Testis (tissue), 2 donors: ENCODE results near the gene RUNX1.

Source experiments
- POLR2A ChIP-seq: fragments of 450-650 bp; IDR thresholded peaks from one replicate; pipeline ENCODE4 v1.6.1; 2017; ENCODE audit warnings: antibody characterized with exemption, mild to moderate bottlenecking, moderate library complexity
- TF ChIP-seq, protein P1 (sequence below), 3 experiments: fragments of 450-650 bp in 2 of 3; fragments of 200-600 bp in 1 of 3; sonication (generic) in 1 of 3; IDR thresholded peaks; one replicate each; pipeline ENCODE4 v1.5.1; 2016 to 2019; ENCODE audit warnings: antibody characterized with exemption in 3 of 3, mild to moderate bottlenecking in 2 of 3, moderate library complexity in 1 of 3

DNA sequence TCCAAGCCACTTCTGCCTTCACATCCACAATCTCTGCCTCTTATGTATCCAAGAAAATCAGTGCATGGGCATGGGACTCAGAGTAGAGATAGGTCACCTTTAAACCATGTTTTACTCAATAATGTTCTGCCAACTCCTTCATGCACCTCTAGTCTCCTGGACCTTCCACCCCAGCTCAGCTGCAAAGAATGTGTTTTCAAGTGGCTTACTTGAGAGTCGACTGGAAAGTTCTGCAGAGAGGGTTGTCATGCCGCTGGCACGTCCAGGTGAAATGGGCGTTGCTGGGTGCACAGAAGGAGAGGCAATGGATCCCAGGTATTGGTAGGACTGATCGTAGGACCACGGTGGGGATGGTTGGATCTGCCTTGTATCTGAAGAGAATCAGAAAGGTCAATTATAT is 250.0 kb downstream of the RUNX1 start:
- TF ChIP-seq, protein P1, sequence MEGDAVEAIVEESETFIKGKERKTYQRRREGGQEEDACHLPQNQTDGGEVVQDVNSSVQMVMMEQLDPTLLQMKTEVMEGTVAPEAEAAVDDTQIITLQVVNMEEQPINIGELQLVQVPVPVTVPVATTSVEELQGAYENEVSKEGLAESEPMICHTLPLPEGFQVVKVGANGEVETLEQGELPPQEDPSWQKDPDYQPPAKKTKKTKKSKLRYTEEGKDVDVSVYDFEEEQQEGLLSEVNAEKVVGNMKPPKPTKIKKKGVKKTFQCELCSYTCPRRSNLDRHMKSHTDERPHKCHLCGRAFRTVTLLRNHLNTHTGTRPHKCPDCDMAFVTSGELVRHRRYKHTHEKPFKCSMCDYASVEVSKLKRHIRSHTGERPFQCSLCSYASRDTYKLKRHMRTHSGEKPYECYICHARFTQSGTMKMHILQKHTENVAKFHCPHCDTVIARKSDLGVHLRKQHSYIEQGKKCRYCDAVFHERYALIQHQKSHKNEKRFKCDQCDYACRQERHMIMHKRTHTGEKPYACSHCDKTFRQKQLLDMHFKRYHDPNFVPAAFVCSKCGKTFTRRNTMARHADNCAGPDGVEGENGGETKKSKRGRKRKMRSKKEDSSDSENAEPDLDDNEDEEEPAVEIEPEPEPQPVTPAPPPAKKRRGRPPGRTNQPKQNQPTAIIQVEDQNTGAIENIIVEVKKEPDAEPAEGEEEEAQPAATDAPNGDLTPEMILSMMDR (IDR thresholded peaks at IDR 0.05), result no peak
- TF ChIP-seq POLR2A, result no peak
